ENCODE results near the gene INTS2. TPM values are rescaled to one million over a fixed set of nuclear protein-coding genes. Genes with fewer than 3 reads are reported as not detected.
"Not testable (repeated sequence)": the region's sequence is repeated elsewhere in the genome, so short reads cannot be mapped to it uniquely, and the experiment has no call there.

Gene INTS2
- total RNA-seq, 1 experiment from 2014 or later, result 17.5 TPM

DNA sequence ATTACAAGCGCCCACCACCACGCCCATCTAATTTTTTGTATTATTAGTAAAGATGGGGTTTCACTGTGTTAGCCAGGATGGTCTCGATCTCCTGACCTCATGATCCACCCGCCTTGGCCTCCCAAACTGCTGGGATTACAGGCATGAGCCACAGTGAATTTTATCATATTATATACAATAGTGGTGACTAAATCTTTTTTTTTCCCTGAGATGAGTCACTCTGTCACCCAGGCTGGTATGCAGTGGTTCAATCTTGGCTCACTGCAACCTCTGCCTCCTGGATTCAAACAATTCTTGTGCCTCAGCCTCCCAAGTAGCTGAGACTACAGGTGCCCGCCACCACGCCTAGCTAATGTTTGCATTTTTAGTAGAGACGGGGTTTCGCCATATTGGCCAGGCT, 41.9 kb downstream of the INTS2 start:
- H3F3A ChIP-seq (ENCODE audit: insufficient read depth, low read depth); H3K4me3 ChIP-seq; H3K9me3 ChIP-seq (ENCODE audit: insufficient read depth, low read depth); H3K27me3 ChIP-seq (ENCODE audit: insufficient read depth, low read depth); H4K20me1 ChIP-seq (ENCODE audit: insufficient read depth); H3K4me2 ChIP-seq; DNase-seq; BruUV-seq (replicated peaks); H2AFZ ChIP-seq; intact Hi-C loops (cut with micrococcal nuclease; ENCODE audit: unreplicated experiment); H3K27ac ChIP-seq; H3K79me2 ChIP-seq (ENCODE audit: low read depth); H3K4me1 ChIP-seq (replicated peaks; ENCODE audit: insufficient read depth); CTCF ChIA-PET; H3K36me3 ChIP-seq (ENCODE audit: low read depth); POLR2A ChIA-PET (ENCODE audit: unreplicated experiment); H3K9me2 ChIP-seq (ENCODE audit: insufficient read depth): not testable (repeated sequence)

DNA sequence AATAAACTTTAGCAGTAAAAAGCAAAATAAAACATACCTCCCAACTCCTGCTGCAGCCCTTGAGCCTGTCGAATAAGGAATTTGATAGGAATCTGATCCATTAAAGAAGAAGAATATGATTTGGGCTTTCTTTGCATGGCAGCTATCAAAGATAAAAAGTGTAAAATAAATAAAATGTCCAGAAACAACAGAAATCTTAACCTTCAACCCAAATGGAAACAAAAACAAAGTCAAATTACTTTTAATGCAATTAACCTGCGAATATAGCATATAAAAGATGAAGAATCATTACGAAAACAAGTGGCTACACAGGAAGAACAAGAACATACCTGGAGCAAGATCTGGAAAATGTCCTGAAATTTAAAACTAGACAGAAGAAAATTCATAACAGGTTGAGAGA, 42.9 kb downstream of the INTS2 start:
- no peaks in the 10 kb centered on the region for H3F3A ChIP-seq (ENCODE audit: insufficient read depth, low read depth)
- TF ChIP-seq EZH2 (IDR thresholded peaks at IDR 0.05; ENCODE audit: low read depth), result no peak
- TF ChIP-seq, protein P1, sequence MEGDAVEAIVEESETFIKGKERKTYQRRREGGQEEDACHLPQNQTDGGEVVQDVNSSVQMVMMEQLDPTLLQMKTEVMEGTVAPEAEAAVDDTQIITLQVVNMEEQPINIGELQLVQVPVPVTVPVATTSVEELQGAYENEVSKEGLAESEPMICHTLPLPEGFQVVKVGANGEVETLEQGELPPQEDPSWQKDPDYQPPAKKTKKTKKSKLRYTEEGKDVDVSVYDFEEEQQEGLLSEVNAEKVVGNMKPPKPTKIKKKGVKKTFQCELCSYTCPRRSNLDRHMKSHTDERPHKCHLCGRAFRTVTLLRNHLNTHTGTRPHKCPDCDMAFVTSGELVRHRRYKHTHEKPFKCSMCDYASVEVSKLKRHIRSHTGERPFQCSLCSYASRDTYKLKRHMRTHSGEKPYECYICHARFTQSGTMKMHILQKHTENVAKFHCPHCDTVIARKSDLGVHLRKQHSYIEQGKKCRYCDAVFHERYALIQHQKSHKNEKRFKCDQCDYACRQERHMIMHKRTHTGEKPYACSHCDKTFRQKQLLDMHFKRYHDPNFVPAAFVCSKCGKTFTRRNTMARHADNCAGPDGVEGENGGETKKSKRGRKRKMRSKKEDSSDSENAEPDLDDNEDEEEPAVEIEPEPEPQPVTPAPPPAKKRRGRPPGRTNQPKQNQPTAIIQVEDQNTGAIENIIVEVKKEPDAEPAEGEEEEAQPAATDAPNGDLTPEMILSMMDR (conservative IDR thresholded peaks at IDR 0.05), result no peak
- no peaks in the 10 kb centered on the region for H4K20me1 ChIP-seq (ENCODE audit: insufficient read depth)
- POLR2A ChIA-PET (ENCODE audit: unreplicated experiment), result no interaction called here
- H2AFZ ChIP-seq, result no peak overlapping the region
- DNase-seq, result no peak
- H3K4me2 ChIP-seq, result no peak overlapping the region
- no TSS peak for BruUV-seq (replicated peaks)
- intact Hi-C loops (cut with micrococcal nuclease; ENCODE audit: unreplicated experiment), result no loop called here
- no peak overlapping the region for H3K27ac ChIP-seq
- CTCF ChIA-PET, result interaction anchor here (0.6 kb wide), 1 partner anchor 650 kb away, joined by 16 read pairs; no protein-coding TSS in a partner anchor
- no peaks in the 10 kb centered on the region for H3K79me2 ChIP-seq (ENCODE audit: low read depth)
- H3K36me3 ChIP-seq (ENCODE audit: low read depth), result peaks cover 9% of the 10 kb centered on the region; the same call in 1 of the 2 replicates
- no peaks in the 10 kb centered on the region for H3K27me3 ChIP-seq (ENCODE audit: insufficient read depth, low read depth)
- H3K4me1 ChIP-seq (replicated peaks; ENCODE audit: insufficient read depth), result no peaks in the 10 kb centered on the region
- no peaks in the 10 kb centered on the region for H3K9me3 ChIP-seq (ENCODE audit: insufficient read depth, low read depth)
- H3K9me2 ChIP-seq (ENCODE audit: insufficient read depth), result no peaks in the 10 kb centered on the region
- H3K4me3 ChIP-seq, result no peak overlapping the region

DNA sequence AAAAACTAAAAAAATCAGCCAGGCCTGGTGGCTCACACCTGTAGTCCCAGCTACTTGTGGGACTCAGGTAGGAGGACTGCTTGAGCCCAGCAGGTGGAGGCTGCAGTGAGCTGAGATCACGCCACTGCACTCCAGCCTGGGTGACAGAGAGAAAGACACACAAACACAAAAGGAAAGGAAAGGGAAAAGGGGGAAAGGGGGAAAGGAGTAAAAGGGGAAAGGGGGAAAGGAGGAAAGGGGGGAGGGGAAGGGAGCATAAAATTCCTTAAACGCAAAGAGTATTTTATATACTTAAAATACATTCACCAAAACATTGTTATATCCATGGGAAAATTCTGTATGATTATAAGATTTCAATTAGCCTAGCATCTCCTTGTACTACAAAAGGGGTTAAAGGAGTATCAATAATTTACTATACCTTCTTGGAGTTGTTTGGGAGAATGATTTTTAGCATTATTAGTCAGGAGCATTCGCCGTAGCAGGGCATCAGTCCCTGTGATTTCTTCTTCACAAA, 47.1 kb downstream of the INTS2 start:
- no peak overlapping the region for H2AFZ ChIP-seq
- H4K20me1 ChIP-seq (ENCODE audit: insufficient read depth), result no peaks in the 10 kb centered on the region
- H3K9me2 ChIP-seq (ENCODE audit: insufficient read depth), result no peaks in the 10 kb centered on the region
- H3F3A ChIP-seq (ENCODE audit: insufficient read depth, low read depth), result 0 out of 2 replicates have a peak, but pooled peaks cover 2% of the 10 kb centered on the region
- BruUV-seq (replicated peaks), result no TSS peak
- CTCF ChIA-PET, result no interaction called here
- POLR2A ChIA-PET (ENCODE audit: unreplicated experiment), result no interaction called here
- H3K4me3 ChIP-seq, result no peak overlapping the region
- H3K9me3 ChIP-seq (ENCODE audit: insufficient read depth, low read depth), result no peaks in the 10 kb centered on the region
- H3K27me3 ChIP-seq (ENCODE audit: insufficient read depth, low read depth), result no peaks in the 10 kb centered on the region
- intact Hi-C loops (cut with micrococcal nuclease; ENCODE audit: unreplicated experiment), result no loop called here
- H3K4me1 ChIP-seq (replicated peaks; ENCODE audit: insufficient read depth), result no peaks in the 10 kb centered on the region
- TF ChIP-seq EZH2 (IDR thresholded peaks at IDR 0.05; ENCODE audit: low read depth), result no peak
- TF ChIP-seq, protein P1 (conservative IDR thresholded peaks at IDR 0.05), result no peak
- no peak for DNase-seq
- no peak overlapping the region for H3K4me2 ChIP-seq
- H3K27ac ChIP-seq, result no peak overlapping the region
- no peaks in the 10 kb centered on the region for H3K79me2 ChIP-seq (ENCODE audit: low read depth)
- H3K36me3 ChIP-seq (ENCODE audit: low read depth), result peaks cover 10% of the 10 kb centered on the region; the same call in 1 of the 2 replicates

Data from PC-9 (cell line).